Dedifferentiated amniotic fluid mesenchymal stem cell (primary cell): ENCODE data around the gene KRTAP4-6.
"Not testable (repeated sequence)": the region's sequence is repeated elsewhere in the genome, so short reads cannot be mapped to it uniquely, and the experiment has no call there.

Experiments
- DNase-seq: peaks from one replicate; pipeline ENCODE4 v3.0.0-alpha.2; 2016; ENCODE audit errors: extremely low spot score

KRTAP4-6 gene

GRCh38 chr17:41147531-41148204, 7.3 kb upstream of the KRTAP4-6 start:
- DNase-seq, result no peak

DNA sequence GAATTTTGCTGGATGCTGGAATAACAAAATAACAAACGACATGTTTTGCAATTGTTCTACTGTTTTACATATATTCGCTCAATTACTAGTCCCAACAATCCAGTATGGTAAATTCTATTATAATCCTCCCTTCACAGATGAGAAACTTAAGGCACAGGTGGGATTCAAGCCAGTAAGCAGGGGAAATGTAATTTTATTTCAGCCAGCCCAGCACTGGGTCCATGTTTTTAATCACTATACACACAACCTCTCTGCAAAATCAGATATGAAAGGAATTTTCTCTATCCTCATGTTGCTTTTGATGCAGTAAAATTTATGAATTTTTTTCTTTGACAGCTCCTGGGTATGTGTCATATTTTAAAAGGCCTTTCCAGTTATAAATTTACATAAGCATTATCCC, 4.9 kb upstream of the KRTAP4-6 start:
- DNase-seq, result no peak

GRCh38 chr17:41144846-41145245, 4.5 kb upstream of the KRTAP4-6 start:
- no peak for DNase-seq

GRCh38 chr17:41141361-41141760, 1.0 kb upstream of the KRTAP4-6 start:
- no peak for DNase-seq

- not testable (repeated sequence) for DNase-seq
These were observed 479 bp downstream of the KRTAP4-6 start for GRCh38 chr17:41139865-41140264.

DNA sequence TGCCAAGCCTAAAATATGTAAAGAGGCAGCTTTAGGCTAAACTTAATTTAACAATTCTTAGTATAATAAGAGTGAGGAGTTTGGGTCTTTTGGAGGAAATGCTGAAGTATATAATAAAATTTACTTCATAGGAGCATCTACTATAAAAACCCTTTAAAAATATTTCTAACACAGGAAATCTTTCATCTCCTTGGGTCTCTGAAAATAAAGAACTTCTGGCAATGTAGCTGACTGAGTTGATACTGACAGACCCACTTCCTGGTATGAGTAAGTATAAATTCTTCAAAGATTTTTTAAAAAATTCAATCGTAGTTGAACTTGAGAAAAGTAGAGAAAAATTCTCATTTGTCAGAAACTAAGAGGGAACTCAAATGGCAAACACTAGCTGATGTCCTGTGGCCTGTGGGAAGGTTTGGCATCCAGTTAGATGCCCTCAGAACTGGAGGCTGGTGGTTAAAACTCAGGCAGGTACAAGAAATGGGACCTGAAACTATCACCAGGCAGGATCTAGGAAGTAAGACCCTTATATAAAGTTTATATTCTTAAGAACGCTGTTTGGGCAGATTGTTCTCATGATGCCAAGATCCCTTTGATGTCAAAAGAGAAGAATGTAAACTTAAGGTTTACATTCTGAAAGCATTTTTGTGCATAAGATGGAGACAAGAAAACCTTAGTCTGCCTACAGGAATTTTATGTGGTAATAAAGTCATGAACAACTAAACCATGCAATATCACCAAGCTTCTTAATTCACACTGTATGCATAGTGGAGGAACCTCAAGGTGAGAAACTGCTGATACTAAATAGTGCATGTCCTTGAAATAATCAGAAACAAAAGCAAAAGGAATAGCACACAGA, 6.2 kb downstream of the KRTAP4-6 start:
- no peak for DNase-seq

- DNase-seq, result no peak
These were observed 8.4 kb downstream of the KRTAP4-6 start for GRCh38 chr17:41131979-41132378.

- no peak for DNase-seq
These were observed 13.0 kb downstream of the KRTAP4-6 start for GRCh38 chr17:41127371-41127770.

- no peak for DNase-seq
These were observed 13.9 kb downstream of the KRTAP4-6 start for GRCh38 chr17:41126412-41126811.

- no peak for DNase-seq
These were observed 15.3 kb downstream of the KRTAP4-6 start for GRCh38 chr17:41125064-41125463.

GRCh38 chr17:41123991-41124371, 16.4 kb downstream of the KRTAP4-6 start, which contains the start of gene KRTAP4-12:
Gene KRTAP4-12 (minus strand): TSS chr17:41124182. CDS start chr17:41124122, 60 bp downstream.
- not testable (repeated sequence) for DNase-seq

DNA sequence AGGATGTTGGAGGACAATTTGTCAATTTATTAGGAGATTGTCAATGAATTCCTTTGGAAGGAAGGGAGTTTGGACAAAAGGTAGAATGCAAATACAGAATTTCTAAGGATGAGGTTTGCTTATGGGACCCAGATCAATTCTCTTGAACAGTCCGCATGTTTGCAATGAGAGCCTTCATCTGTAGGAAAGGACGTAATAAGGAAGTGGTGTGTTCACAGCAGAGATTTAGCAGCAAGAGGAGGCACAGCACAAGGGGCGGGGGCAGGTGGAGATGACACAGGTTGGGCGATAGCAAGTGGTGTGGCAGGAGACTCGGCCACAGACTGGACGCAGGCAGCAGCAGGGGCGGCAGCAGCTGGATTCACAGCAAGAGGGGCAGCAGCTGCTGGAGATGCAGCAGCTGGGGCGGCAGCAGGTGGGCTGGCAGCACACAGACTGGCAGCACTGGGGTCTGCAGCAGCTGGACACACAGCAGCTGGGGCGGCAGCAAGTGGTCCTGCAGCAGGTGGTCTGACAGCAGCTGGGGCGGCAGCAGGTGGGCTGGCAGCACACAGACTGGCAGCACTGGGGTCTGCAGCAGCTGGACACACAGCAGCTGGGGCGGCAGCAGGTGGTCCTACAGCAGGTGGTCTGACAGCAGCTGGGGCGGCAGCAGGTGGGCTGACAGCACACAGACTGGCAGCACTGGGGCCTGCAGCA, 16.9 kb downstream of the KRTAP4-6 start:
- DNase-seq, result not testable (repeated sequence)

- DNase-seq, result no peak
These were observed 18.6 kb downstream of the KRTAP4-6 start for GRCh38 chr17:41121742-41122141.

- DNase-seq, result peak; percentile 51
These were observed 20.4 kb downstream of the KRTAP4-6 start for GRCh38 chr17:41119696-41120690.

GRCh38 chr17:41118721-41119120, 21.6 kb downstream of the KRTAP4-6 start:
- no peak for DNase-seq

DNA sequence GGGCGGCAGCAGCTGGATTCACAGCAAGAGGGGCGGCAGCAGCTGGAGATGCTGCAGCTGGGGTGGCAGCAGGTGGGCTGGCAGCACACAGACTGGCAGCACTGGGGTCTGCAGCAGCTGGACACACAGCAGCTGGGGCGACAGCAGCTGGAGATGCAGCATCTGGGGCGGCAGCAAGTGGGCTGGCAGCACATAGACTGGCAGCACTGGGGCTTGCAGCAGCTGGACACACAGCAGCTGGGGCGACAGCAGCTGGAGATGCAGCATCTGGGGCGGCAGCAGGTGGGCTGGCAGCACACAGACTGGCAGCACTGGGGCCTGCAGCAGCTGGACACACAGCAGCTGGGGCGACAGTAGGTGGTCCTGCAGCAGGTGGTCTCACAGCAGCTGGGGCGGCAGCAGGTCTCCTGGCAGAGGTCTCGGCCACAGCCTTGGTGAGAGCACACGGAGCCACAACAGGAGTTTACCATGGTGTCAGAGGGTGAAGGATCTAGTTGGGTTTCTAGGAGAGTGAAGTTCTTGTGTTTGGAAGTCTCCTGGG, 22.4 kb downstream of the KRTAP4-6 start, which contains the start of gene KRTAP4-11:
KRTAP4-11 (minus strand) TSS at position 528 of the 541 bp plus-strand sequence; CDS start at position 470, 58 bp downstream.
- not testable (repeated sequence) for DNase-seq

DNA sequence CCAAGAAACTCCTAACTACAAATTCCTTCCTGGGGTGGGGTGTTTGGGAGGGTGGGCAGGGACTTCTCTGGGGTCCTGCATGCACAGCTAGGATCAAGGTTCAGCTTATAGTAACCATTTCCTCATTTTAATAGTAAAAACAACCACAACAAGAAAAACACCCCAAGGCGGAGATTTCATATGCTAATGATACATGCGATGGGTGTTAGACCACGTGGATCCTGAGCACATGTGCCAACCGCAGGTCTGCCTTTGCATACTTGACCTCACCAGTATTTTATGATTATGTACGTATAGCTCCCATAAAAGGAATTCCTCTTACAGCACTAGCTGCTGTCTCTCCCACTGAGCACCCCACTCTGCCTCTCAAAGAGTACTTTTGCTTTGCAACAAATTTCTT, 24.0 kb downstream of the KRTAP4-6 start:
- no peak for DNase-seq

- DNase-seq, result no peak
These were observed 29.0 kb downstream of the KRTAP4-6 start for GRCh38 chr17:41111151-41111885.

DNA sequence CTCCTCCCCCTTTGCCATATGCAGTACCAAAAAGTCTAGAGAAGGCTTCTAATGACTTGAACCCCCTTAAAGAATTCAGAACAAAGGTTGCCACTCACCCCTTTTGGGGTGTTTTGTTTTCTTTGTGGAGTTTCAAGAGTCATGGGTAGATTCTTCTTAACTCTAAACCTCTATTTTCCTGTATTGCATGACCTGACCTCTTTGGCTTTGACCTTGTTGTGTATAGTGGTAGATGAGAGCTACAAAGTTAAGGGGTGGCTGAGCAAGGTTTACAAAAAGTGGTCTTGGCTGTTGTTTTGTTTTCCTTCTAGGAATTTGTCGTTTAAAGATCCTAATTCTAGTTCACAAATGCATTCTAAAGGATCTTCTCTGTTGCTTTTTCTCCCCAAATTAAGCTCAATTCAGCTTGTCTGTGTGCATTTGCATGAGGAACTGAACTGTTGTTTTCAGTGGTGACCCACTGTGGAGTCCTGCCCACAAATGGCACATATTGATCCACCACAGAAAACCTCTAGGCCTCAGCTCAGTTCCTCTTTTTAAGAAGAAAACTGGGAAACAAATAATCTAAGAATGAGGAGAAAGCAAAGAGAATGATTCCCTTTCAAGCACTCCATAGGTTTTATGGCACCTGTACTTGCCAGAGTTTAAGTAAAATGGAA, 31.5 kb downstream of the KRTAP4-6 start:
- not testable (repeated sequence) for DNase-seq
